ENCODE results near the gene ZIC1. TPM values are rescaled to one million over a fixed set of nuclear protein-coding genes. Genes with fewer than 3 reads are reported as not detected.

ZIC1 gene
- total RNA-seq, 1 experiment from 2014 or later, result not detected

- no peak for TF ChIP-seq ZBTB33 (IDR thresholded peaks at IDR 0.05; ENCODE audit: extremely low read depth, insufficient replicate concordance, low read length)
- no peak for TF ChIP-seq ELF1 (IDR thresholded peaks at IDR 0.05; ENCODE audit: borderline replicate concordance, low read depth)
- TF ChIP-seq SIN3A (IDR thresholded peaks at IDR 0.05; ENCODE audit: low read depth), result no peak
These were observed 13.1 kb upstream of the ZIC1 start (continued) for GRCh38 chr3:147395899-147396711.

- H3K4me3 ChIP-seq (replicated peaks in 1 of 2; ENCODE audit: low read depth in 1 of 2, low read length in 2 of 2), result no peak overlapping the region
- H3K27me3 ChIP-seq (ENCODE audit: insufficient read depth, low read length), result no peaks in the 10 kb centered on the region
- ChIA-PET POLR2A (no interaction called here), RAD21 (ENCODE audit: low non-redundant PET in 1 of 2, low total read pairs in 2 of 2, uncharacterized antibody in 2 of 2, unreplicated experiment in 2 of 2) (no interaction called here), CTCF (no interaction called here)
- intact Hi-C loops (cut with micrococcal nuclease), result no loop called here
- no peak for DNase-seq (ENCODE audit: low read depth, low spot score)
- no peak overlapping the region for H2AFZ ChIP-seq (ENCODE audit: low read depth, low read length, poor library complexity, severe bottlenecking)
- no peak overlapping the region for H3K27ac ChIP-seq (ENCODE audit: low read depth, low read length)
- H3K4me2 ChIP-seq (ENCODE audit: low read length), result no peak overlapping the region
- H3K36me3 ChIP-seq (ENCODE audit: control insufficient read depth in 1 of 2, insufficient read depth in 2 of 2, low read length in 2 of 2), result no peaks in the 10 kb centered on the region
- no peaks in the 10 kb centered on the region for H3K79me2 ChIP-seq (ENCODE audit: insufficient read depth, low read length)
- H3K4me1 ChIP-seq (ENCODE audit: control insufficient read depth in 1 of 2, insufficient read depth in 2 of 2, low read length in 2 of 2), result 0 out of 4 replicates have a peak, but pooled peaks cover 0 to 3% of the 10 kb centered on the region in 2 experiments
- no peaks in the 10 kb centered on the region for H4K20me1 ChIP-seq (ENCODE audit: insufficient read depth)
- no TSS peak for BruUV-seq (replicated peaks)
- ATAC-seq, result no peak
- H3K9me2 ChIP-seq (ENCODE audit: insufficient read depth), result no peaks in the 10 kb centered on the region
- no peak overlapping the region for H3K9ac ChIP-seq (ENCODE audit: low read length)
- no peaks in the 10 kb centered on the region for H3K9me3 ChIP-seq (ENCODE audit: control insufficient read depth in 1 of 2, insufficient read depth in 1 of 2, low read depth in 1 of 2, low read length in 2 of 2)
- TF ChIP-seq FOSL1 (IDR thresholded peaks at IDR 0.05; ENCODE audit: low read depth), result no peak
- TF ChIP-seq SP1 (IDR thresholded peaks at IDR 0.05; ENCODE audit: low read depth), result no peak
- no peak for TF ChIP-seq ATF3 (IDR thresholded peaks at IDR 0.05)
- TF ChIP-seq ZBTB33 (IDR thresholded peaks at IDR 0.05; ENCODE audit: extremely low read depth, insufficient replicate concordance, low read length), result no peak
- no peak for TF ChIP-seq MAX (IDR thresholded peaks at IDR 0.05)
- TF ChIP-seq TCF7L2 (IDR thresholded peaks at IDR 0.05; ENCODE audit: borderline replicate concordance, extremely low read depth, insufficient read depth, insufficient read length), result no peak
- no peak for TF ChIP-seq EZH2 (IDR thresholded peaks at IDR 0.05)
- TF ChIP-seq EZH2phosphoT487 (IDR thresholded peaks at IDR 0.05; ENCODE audit: borderline replicate concordance), result no peak
These were observed 12.5 kb upstream of the ZIC1 start for GRCh38 chr3:147396712-147397046.

All from HCT116 (cell line).